Thyroid gland (tissue), 4 donors: ENCODE measurements around the gene RAB18. TPM values are rescaled to one million over a fixed set of nuclear protein-coding genes. Genes with fewer than 3 reads are reported as not detected.
"Not testable (repeated sequence)": the region's sequence is repeated elsewhere in the genome, so short reads cannot be mapped to it uniquely, and the experiment has no call there.

ENCODE experiments used
- DNase-seq, 2 donors: peaks; one replicate each; pipeline ENCODE4 v3.0.0-alpha.2; 2019
- H3K27ac ChIP-seq, 3 donors: fragments of 200-600 bp; sonication (generic); 1 replicate in 2 of 3; 2 replicates in 1 of 3; pipeline ENCODE4 v1.5.1; 2016 to 2019; ENCODE audit warnings: mild to moderate bottlenecking in 1 of 3, moderate library complexity in 1 of 3
- H3K27me3 ChIP-seq: fragments of 200-600 bp; sonication (generic); one replicate; pipeline ENCODE4 v1.5.1; 2019
- H3K36me3 ChIP-seq, 2 donors: fragments of 200-600 bp; sonication (generic); one replicate each; pipeline ENCODE4 v1.5.1; 2016 to 2019
- H3K4me1 ChIP-seq, 2 donors: fragments of 200-600 bp; sonication (generic); one replicate each; pipeline ENCODE4 v1.5.1; 2017 to 2019
- H3K4me3 ChIP-seq, 3 donors: fragments of 200-600 bp; sonication (generic); replicated peaks in 1 of 3; 1 replicate in 2 of 3; 2 replicates in 1 of 3; pipeline ENCODE4 v1.5.1; 2016; ENCODE audit warnings: mild to moderate bottlenecking in 1 of 3
- H3K9me3 ChIP-seq: fragments of 200-600 bp; sonication (generic); one replicate; pipeline ENCODE4 v1.5.1; 2017
- POLR2A ChIP-seq, 2 donors: fragments of 450-650 bp; IDR thresholded peaks; one replicate each; pipeline ENCODE4 v1.6.1; 2017; ENCODE audit warnings: antibody characterized with exemption in 2 of 2, mild to moderate bottlenecking in 2 of 2, moderate library complexity in 1 of 2
- WGBS, 2 donors: methylation state at CpG; one replicate each; pipeline ENCODE4 v1.1.5; 2017; 5-methylcytosine and 5-hydroxymethylcytosine counted together
- intact Hi-C: fragments of 100-400 bp; cut with DNase I; formaldehyde crosslinking; loops from one replicate; pipeline ENCODE4 v1.15.1; 2023
- total RNA-seq, 4 donors: library from RNA; depleted of rRNA; stranded (reverse); fragments of >200 nt; gene quantifications; one replicate each; pipeline ENCODE4 v1.2.3, GENCODE V29; 2016
- TF ChIP-seq, protein P1 (sequence below), 6 experiments: fragments of 200-600 bp in 3 of 6; fragments of 450-650 bp in 3 of 6; sonication (generic) in 3 of 6; IDR thresholded peaks; one replicate each; pipeline ENCODE4 v1.5.1; 2016 to 2019; ENCODE audit warnings: antibody characterized with exemption in 6 of 6, mild to moderate bottlenecking in 2 of 6, inconsistent platforms in 1 of 6, moderate library complexity in 1 of 6

The RAB18 gene
- total RNA-seq, 4 donors from 2014 or later = 58.9 to 86.0 (median 72.8) TPM

DNA sequence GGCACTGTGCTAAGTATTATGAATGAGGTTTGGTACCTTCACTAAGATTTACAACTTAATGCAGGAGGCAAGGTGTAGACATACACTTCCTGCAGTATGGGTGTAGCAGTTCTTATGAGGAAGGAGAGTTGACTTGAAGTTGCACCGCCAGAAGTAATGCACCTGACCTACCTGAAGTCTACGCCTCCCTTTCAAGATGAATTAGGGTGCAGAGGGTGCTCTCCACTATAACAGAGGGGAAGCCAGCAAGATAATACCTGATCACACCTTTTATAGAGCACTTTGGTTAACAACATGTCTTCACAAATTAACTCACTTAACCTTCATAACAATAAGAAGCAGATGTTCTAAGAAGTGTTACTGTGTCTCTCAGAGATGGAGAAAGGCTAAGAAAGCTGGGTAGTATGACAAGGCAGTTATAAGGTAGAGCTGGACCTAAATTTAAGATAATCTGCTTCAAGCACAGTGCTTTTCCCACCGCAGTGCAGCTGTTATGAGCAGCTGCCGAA is 552 bp upstream of the RAB18 start:
- intact Hi-C loops = no loop called here
- 43 to 44% methylated on average over 4 of the region's 4 CpGs for WGBS, 2 donors
- no peak for DNase-seq

DNA sequence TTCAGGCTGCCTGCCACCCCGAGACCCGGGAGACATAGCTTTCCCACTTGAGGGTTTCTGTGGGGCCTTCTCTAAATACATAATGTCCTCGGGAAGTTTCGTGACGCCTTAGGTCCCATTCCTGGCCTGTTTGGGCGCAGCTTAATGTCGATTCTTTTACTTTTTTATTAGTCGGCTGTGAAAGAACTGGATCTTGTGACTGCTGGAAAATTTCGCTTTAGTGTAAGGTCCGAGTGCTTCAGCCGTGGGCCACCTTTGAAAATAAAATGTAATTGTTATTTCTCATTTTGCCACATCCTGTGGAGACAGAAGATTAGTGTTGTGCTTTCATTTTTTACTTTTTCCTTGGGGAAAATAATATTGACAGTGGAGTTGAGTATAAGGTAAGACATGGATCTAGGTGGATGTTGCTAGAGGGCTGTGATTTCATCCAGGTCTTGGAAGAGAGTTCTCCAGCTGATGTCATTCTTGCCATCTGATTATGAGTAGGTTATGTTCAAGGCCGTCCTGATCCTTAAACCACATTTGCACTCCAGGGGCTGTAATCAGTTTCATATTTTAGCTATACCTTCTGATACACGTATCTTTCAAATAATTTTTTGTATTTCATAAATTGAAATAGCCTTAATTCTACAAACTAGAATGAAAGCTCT is 830 bp downstream of the RAB18 start:
- no peak for DNase-seq
- Histone ChIP-seq H3K4me1 (peaks cover 0 to 19% of the 10 kb centered on the region in 2 donors), H3K27ac (peak overlapping the region; percentile 81 to 89 (median 84)), H3K27me3 (no peaks in the 10 kb centered on the region), H3K4me3 (peak overlapping the region; percentile 58 to 61 (median 58)), H3K36me3 (no peaks in the 10 kb centered on the region), H3K9me3 (no peaks in the 10 kb centered on the region)
- TF ChIP-seq POLR2A (IDR thresholded peaks at IDR 0.05) = no peak
- TF ChIP-seq, protein P1, sequence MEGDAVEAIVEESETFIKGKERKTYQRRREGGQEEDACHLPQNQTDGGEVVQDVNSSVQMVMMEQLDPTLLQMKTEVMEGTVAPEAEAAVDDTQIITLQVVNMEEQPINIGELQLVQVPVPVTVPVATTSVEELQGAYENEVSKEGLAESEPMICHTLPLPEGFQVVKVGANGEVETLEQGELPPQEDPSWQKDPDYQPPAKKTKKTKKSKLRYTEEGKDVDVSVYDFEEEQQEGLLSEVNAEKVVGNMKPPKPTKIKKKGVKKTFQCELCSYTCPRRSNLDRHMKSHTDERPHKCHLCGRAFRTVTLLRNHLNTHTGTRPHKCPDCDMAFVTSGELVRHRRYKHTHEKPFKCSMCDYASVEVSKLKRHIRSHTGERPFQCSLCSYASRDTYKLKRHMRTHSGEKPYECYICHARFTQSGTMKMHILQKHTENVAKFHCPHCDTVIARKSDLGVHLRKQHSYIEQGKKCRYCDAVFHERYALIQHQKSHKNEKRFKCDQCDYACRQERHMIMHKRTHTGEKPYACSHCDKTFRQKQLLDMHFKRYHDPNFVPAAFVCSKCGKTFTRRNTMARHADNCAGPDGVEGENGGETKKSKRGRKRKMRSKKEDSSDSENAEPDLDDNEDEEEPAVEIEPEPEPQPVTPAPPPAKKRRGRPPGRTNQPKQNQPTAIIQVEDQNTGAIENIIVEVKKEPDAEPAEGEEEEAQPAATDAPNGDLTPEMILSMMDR (IDR thresholded peaks at IDR 0.05) = no peak
- intact Hi-C loops = no loop called here
- 3 to 4% methylated on average over 11 to 13 of the region's 13 CpGs for whole genome bisulfite sequencing, 2 donors

More for the DNA sequence above, 552 bp upstream of the RAB18 start:
- no peak for TF ChIP-seq POLR2A (IDR thresholded peaks at IDR 0.05)
- TF ChIP-seq, protein P1 (IDR thresholded peaks at IDR 0.05) = no peak
- Histone ChIP-seq H3K36me3 (no peaks in the 10 kb centered on the region), H3K27me3 (no peaks in the 10 kb centered on the region), H3K9me3 (no peaks in the 10 kb centered on the region), H3K27ac (peak overlapping the region; percentile 45 to 89 (median 73)), H3K4me1 (peaks cover 0 to 19% of the 10 kb centered on the region in 2 donors), H3K4me3 (peak overlapping the region in 1 of 3 donors; percentile 61)

DNA sequence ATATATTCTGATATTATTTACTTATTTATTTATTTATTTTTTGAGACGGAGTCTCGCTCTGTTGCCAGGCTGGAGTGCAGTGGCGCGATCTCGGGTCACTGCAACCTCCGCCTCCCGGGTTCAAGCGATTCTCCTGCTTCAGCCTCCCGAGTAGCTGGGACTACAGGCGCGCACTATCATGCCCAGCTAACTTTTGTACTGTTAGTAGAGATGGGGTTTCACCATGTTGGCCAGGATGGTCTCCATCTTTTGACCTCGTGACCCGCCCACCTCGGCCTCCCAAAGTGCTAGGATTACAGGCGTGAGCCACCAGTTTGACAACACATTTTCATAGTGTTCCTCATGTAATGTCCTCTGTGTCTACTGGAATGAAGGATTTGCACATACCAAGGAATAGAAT is 1.4 kb downstream of the RAB18 start:
- 90 to 92% methylated on average over 15 of the region's 15 CpGs for WGBS, 2 donors
- Histone ChIP-seq H3K4me1 (peaks cover 0 to 19% of the 10 kb centered on the region in 2 donors), H3K4me3 (peak overlapping the region in 1 of 3 donors; percentile 61)
- DNase-seq, intact Hi-C loops, H3K9me3 ChIP-seq, H3K27me3 ChIP-seq, H3K27ac ChIP-seq, H3K36me3 ChIP-seq: not testable (repeated sequence)

DNA sequence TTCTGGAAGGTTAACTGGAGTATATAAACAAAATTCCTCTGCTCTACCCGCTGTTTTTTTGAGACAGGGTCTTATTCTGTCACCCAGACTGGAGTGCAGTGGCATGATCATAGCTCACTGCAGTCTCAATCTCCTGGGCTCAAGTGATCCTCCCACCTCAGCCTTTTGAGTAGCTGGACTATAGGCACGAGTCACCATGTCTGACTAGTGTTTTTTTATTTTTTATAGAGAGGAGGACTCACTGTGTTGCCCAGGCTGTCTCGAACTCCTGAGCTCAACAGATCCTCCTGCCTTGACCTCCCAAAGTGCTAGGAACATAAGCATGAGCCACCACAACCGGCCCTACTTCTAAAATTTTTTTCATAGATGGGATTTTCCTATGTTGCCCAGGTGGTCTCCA is 2.2 kb downstream of the RAB18 start:
- intact Hi-C loops = no loop called here
- WGBS, 2 donors = 58 to 63% methylated on average over 4 of the region's 4 CpGs
- no peak for TF ChIP-seq POLR2A (IDR thresholded peaks at IDR 0.05)
- TF ChIP-seq, protein P1 (IDR thresholded peaks at IDR 0.05) = no peak
- H3K27ac ChIP-seq = no peak overlapping the region
- H3K4me1 ChIP-seq = peaks cover 0 to 19% of the 10 kb centered on the region in 2 donors
- no peaks in the 10 kb centered on the region for H3K9me3 ChIP-seq
- peaks cover 3 to 6% of the 10 kb centered on the region in 2 donors for H3K36me3 ChIP-seq
- DNase-seq = no peak
- no peak overlapping the region for H3K4me3 ChIP-seq
- H3K27me3 ChIP-seq = no peaks in the 10 kb centered on the region

DNA sequence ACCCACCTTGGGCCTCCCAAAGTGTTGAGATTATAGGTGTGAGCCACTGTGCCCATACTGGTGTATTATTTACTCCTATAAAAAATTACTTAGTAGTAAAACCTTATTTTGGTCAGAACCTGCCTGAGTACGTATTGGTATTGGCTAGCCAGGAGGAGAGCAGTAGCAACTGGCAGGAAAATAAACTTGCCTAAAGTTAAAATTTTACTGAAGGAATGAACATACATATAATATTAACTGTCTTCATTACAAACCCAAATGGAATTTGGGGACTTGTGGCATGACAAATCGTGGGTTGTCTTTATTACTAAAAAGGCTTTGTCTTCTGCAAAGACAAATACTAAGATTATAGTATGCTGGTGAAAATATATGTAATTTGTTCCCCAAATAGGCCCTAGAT is 8.4 kb downstream of the RAB18 start:
- 75 to 97% methylated on average over 2 of the region's 2 CpGs for WGBS, 2 donors
- peaks cover 20 to 25% of the 10 kb centered on the region in 2 donors for H3K4me1 ChIP-seq

More for the DNA sequence above, 8.4 kb downstream of the RAB18 start:
- H3K27ac ChIP-seq = peak overlapping the region in 1 of 3 donors; percentile 84
- H3K27me3 ChIP-seq = no peaks in the 10 kb centered on the region
- H3K36me3 ChIP-seq = peaks cover 6 to 10% of the 10 kb centered on the region in 2 donors
- intact Hi-C loops = no loop called here
- no peak overlapping the region for H3K4me3 ChIP-seq
- TF ChIP-seq POLR2A (IDR thresholded peaks at IDR 0.05) = no peak
- H3K9me3 ChIP-seq = no peaks in the 10 kb centered on the region
- DNase-seq = no peak
